Measurements from ENCODE around the gene STK32C.

DNA sequence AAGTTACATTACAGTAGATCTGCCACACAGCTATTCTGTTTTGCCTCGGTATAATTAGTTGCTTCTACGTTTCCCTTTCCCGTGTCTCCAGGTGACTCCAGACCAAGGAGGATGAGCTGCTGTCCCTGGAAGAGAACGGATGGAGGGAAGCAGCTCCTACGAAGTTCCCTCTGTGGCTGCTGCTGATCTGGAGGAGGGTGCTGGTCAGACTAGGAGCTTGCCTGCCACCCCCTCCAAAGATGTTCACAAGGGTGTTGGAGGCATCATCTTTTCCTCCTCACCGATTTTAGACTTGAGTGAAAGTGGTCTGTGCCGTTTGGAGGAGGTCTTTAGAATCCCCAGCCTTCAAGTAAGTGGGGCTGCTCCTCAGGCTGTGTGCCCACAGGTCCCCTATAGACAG is 25.6 kb upstream of the STK32C start:
- TF ChIP-seq, protein P1, sequence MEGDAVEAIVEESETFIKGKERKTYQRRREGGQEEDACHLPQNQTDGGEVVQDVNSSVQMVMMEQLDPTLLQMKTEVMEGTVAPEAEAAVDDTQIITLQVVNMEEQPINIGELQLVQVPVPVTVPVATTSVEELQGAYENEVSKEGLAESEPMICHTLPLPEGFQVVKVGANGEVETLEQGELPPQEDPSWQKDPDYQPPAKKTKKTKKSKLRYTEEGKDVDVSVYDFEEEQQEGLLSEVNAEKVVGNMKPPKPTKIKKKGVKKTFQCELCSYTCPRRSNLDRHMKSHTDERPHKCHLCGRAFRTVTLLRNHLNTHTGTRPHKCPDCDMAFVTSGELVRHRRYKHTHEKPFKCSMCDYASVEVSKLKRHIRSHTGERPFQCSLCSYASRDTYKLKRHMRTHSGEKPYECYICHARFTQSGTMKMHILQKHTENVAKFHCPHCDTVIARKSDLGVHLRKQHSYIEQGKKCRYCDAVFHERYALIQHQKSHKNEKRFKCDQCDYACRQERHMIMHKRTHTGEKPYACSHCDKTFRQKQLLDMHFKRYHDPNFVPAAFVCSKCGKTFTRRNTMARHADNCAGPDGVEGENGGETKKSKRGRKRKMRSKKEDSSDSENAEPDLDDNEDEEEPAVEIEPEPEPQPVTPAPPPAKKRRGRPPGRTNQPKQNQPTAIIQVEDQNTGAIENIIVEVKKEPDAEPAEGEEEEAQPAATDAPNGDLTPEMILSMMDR (IDR thresholded peaks at IDR 0.05) = no peak
- TF ChIP-seq EZH2 (IDR thresholded peaks at IDR 0.05) (no peak), EZH2phosphoT487 (IDR thresholded peaks at IDR 0.05) (no peak)

Data from neural progenitor cell (in vitro differentiated cells).